Stomach (tissue), 9 donors: ENCODE results near the gene AKT2. TPM values are rescaled to one million over a fixed set of nuclear protein-coding genes. Genes with fewer than 3 reads are reported as not detected.
A peak's percentile ranks its signal among the peaks of the same experiment; 100 is the strongest.

ENCODE experiments used
- DNase-seq, 2 donors: peaks; one replicate each; pipeline versions ENCODE4 v3.0.0 to v3.0.0-alpha.2; 2013 to 2019
- H3K27ac ChIP-seq, 5 donors: fragments of 200-600 bp in 4 of 5; sonication (generic) in 4 of 5; one replicate each; pipeline ENCODE4 v1.5.1; 2013 to 2019; ENCODE audit warnings: mild to moderate bottlenecking in 1 of 5, moderate library complexity in 1 of 5
- H3K27me3 ChIP-seq, 3 donors: fragments of 200-600 bp; sonication (generic); one replicate each; pipeline ENCODE4 v1.5.1; 2017 to 2019; ENCODE audit warnings: mixed run types in 1 of 3
- H3K36me3 ChIP-seq, 4 donors: fragments of 200-600 bp; sonication (generic); 1 replicate in 3 of 4; 2 replicates in 1 of 4; pipeline ENCODE4 v1.5.1; 2016 to 2019
- H3K4me1 ChIP-seq, 4 donors: fragments of 200-600 bp; sonication (generic); one replicate each; pipeline ENCODE4 v1.5.1; 2016 to 2019
- H3K4me3 ChIP-seq, 4 donors: fragments of 200-600 bp; sonication (generic) in 3 of 4; one replicate each; pipeline ENCODE4 v1.5.1; 2016 to 2019; ENCODE audit warnings: mild to moderate bottlenecking in 1 of 4
- H3K9me3 ChIP-seq, 4 donors: fragments of 200-600 bp; sonication (generic); one replicate each; pipeline ENCODE4 v1.5.1; 2016 to 2019
- CTCF ChIP-seq, 7 experiments: fragments of 450-650 bp in 4 of 7; fragments of 200-600 bp in 3 of 7; sonication (generic) in 3 of 7; IDR thresholded peaks; one replicate each; pipeline ENCODE4 v1.5.1; 2016 to 2019; ENCODE audit warnings: antibody characterized with exemption in 7 of 7, control low read depth in 2 of 7, mild to moderate bottlenecking in 1 of 7
- EP300 ChIP-seq: sonication (generic); formaldehyde crosslinking; IDR thresholded peaks from one replicate; pipeline ENCODE4 v1.6.1; 2017; ENCODE audit warnings: antibody characterized with exemption
- POLR2A ChIP-seq, 4 donors: fragments of 450-650 bp; IDR thresholded peaks; one replicate each; pipeline ENCODE4 v1.6.1; 2016; ENCODE audit warnings: antibody characterized with exemption in 4 of 4, control low read depth in 2 of 4, mild to moderate bottlenecking in 1 of 4, moderate library complexity in 1 of 4
- POLR2AphosphoS5 ChIP-seq, 3 donors: sonication (generic); formaldehyde crosslinking; IDR thresholded peaks; one replicate each; pipeline ENCODE4 v1.6.1; 2016; ENCODE audit warnings: antibody characterized with exemption in 3 of 3
- WGBS, 5 donors: extraction: QIAGEN DNeasy Blood & Tissue Kit in 3 of 5; methylation state at CpG; one replicate each; pipeline versions ENCODE4 v1.1.5 to v1.1.7; 2013 to 2018; 5-methylcytosine and 5-hydroxymethylcytosine counted together
- intact Hi-C: fragments of 100-400 bp; cut with DNase I; formaldehyde crosslinking; loops from one replicate; pipeline ENCODE4 v1.15.1; 2023; ENCODE audit warnings: low total_unique reads
- polyA plus RNA-seq, 3 donors: library from polyadenylated mRNA; stranded (reverse); fragments of 200-250 nt; gene quantifications; one replicate each; pipeline ENCODE4 v1.2.3, GENCODE V29; 2013
- total RNA-seq, 5 donors: library from RNA; depleted of rRNA; stranded (reverse); fragments of >200 nt; gene quantifications; one replicate each; pipeline versions ENCODE4 v1.1.0 to v1.2.3, GENCODE V29; 2014 to 2016
- donor health status: healthy with polysubstance abuse.
- donor health status: Bipolar disorder and iron deficiency.
- donor health status: healthy.

AKT2 gene
- total and polyA plus RNA-seq, 8 donors, result 26.0 to 227 (median 75.9) TPM

GRCh38 chr19:40225440-40226305, 59.5 kb downstream of the AKT2 start:
- Histone ChIP-seq H3K27ac (no peak overlapping the region), H3K9me3 (no peaks in the 10 kb centered on the region), H3K4me1 (peaks cover 13 to 27% (median 18%) of the 10 kb centered on the region in 4 donors), H3K27me3 (peaks cover 0 to 71% (median 39%) of the 10 kb centered on the region in 3 donors), H3K36me3 (no peaks in the 10 kb centered on the region), H3K4me3 (peak overlapping the region; percentile 25 to 41 (median 32))
- intact Hi-C loops, result no loop called here
- 20 to 28% (median 22%) methylated on average over 21 of the region's 21 CpGs for WGBS, 5 donors
- peak in 1 of 2 donors; percentile 47 for DNase-seq
- TF ChIP-seq POLR2A (IDR thresholded peaks at IDR 0.05) (no peak), EP300 (no peak), CTCF (IDR thresholded peaks at IDR 0.05) (no peak), POLR2AphosphoS5 (IDR thresholded peaks at IDR 0.05) (no peak)

- H3K4me3 ChIP-seq, result no peak overlapping the region
- H3K9me3 ChIP-seq, result no peaks in the 10 kb centered on the region
- 66 to 79% (median 72%) methylated on average over 29 to 32 of the region's 32 CpGs for WGBS, 5 donors
- TF ChIP-seq POLR2A (IDR thresholded peaks at IDR 0.05) (no peak), EP300 (no peak), CTCF (IDR thresholded peaks at IDR 0.05) (no peak), POLR2AphosphoS5 (IDR thresholded peaks at IDR 0.05) (no peak)
- no peak overlapping the region for H3K27ac ChIP-seq
- H3K4me1 ChIP-seq, result peaks cover 13 to 30% (median 20%) of the 10 kb centered on the region in 4 donors
- peaks cover 0 to 82% (median 43%) of the 10 kb centered on the region in 3 donors for H3K27me3 ChIP-seq
- intact Hi-C loops, result loop anchor here (5.0 kb wide), 1 partner anchor 87 kb away; no protein-coding TSS in a partner anchor
- DNase-seq, result no peak
- H3K36me3 ChIP-seq, result no peaks in the 10 kb centered on the region
These were observed 60.6 kb downstream of the AKT2 start for GRCh38 chr19:40224342-40225150.

- intact Hi-C loops, result loop anchor here (5.0 kb wide), 1 partner anchor 86 kb away; no protein-coding TSS in a partner anchor
These were observed 61.9 kb downstream of the AKT2 start for GRCh38 chr19:40223135-40223822.

More at GRCh38 chr19:40223135-40223822, 61.9 kb downstream of the AKT2 start:
- Histone ChIP-seq H3K27ac (no peak overlapping the region), H3K9me3 (no peaks in the 10 kb centered on the region), H3K27me3 (peaks cover 6 to 95% (median 54%) of the 10 kb centered on the region in 3 donors), H3K36me3 (no peaks in the 10 kb centered on the region), H3K4me1 (peaks cover 13 to 35% (median 24%) of the 10 kb centered on the region in 4 donors), H3K4me3 (no peak overlapping the region)
- WGBS, 5 donors, result 21 to 50% (median 21%) methylated on average over 5 to 48 of the region's 48 CpGs
- peak; percentile 30 to 66 for DNase-seq
- TF ChIP-seq POLR2A (IDR thresholded peaks at IDR 0.05), result no peak
- no peak for TF ChIP-seq POLR2AphosphoS5 (IDR thresholded peaks at IDR 0.05)
- no peak for TF ChIP-seq CTCF (IDR thresholded peaks at IDR 0.05)
- TF ChIP-seq EP300, result no peak
